ENCODE results near the gene C19orf73.
A peak's percentile ranks its signal among the peaks of the same experiment; 100 is the strongest.

Gene C19orf73

DNA sequence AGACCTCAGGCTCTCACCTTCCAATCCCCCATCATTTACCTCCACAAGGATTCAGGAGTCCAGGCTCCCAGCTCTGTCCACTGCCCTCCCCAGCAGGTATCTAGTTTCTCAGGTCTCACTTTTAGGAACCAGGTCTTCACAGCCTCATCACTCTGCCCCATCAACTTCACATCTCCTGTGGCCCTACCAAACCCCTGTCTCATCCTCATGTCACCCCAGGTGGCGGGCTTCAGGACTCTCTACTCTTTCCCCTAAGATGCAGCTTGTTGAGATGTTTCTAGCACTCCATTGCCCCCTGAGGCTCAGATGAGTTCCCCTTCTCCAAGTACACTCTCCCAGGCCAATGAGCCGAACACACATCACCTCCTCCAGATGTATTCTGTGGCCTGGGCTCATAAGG, 1.9 kb upstream of the C19orf73 start:
- DNase-seq, result no peak

DNA sequence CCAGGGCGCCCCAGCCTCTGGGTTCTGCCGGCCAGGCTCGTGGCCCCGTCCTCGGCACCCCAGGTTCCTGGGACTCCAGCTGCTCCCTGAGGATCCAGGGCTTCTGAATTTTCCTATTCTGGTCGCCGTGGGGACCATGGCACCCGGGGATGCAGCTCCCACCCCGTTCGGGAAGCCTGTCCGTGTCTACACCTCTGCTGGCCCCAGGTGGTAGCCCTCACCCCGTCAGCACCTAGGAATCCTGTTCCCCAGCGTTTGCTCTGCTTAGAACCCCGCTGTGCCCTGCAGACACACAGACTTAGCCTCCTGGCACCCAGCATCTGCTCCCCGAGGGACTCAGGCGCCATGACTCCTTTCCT, 1.4 kb upstream of the C19orf73 start:
- no peak for DNase-seq

DNA sequence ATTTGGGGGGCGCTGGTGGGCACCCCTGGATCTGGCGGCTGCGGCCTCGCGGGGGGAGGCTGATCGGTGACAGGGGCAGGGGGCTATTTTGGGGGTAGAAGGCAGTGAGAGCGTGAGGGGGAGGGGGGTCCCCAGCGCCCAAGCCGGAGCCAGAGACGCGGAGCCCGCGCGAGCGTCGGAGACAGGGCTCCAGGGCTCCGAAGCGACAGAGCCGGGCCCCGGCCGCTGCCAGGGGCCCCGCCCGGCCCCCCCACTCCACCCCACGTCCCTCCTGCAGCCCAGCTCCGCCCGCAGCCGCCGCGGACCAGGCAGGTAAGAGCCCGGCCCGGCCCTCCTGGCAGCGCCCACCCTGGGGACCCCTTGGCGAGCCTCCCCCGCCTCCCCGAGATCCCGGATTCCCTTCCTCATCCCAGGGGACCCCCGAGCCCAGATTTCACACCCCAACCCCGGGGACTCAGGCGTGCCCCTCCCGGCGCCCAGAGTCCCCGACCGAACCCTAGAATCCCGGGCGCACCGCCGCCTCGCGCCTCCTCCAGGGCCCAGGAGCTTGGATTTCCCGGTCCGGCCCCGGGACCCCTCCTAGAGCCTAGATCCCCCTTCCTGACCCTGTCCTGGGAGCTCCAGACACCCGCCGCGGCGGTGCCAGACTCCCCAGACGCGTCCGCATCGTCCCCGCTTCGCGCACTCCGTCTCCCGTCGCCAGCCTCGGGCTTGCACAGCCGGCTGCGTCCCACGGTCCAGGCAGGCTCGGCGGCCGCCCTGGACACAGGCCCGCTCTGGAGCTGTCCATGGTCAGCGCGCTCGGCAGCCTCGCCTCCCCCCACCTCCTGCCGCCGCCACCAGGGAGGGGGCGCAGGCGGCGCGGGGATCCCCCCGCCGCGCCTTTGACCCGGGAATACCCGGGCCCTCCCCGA, 725 bp upstream of the C19orf73 start, which contains the start of gene PPFIA3:
Gene PPFIA3, plus strand, starts transcription at position 134 of the 914 bp plus-strand sequence. CDS start 8,330 bp downstream, outside the sequence.
- DNase-seq, result no peak

DNA sequence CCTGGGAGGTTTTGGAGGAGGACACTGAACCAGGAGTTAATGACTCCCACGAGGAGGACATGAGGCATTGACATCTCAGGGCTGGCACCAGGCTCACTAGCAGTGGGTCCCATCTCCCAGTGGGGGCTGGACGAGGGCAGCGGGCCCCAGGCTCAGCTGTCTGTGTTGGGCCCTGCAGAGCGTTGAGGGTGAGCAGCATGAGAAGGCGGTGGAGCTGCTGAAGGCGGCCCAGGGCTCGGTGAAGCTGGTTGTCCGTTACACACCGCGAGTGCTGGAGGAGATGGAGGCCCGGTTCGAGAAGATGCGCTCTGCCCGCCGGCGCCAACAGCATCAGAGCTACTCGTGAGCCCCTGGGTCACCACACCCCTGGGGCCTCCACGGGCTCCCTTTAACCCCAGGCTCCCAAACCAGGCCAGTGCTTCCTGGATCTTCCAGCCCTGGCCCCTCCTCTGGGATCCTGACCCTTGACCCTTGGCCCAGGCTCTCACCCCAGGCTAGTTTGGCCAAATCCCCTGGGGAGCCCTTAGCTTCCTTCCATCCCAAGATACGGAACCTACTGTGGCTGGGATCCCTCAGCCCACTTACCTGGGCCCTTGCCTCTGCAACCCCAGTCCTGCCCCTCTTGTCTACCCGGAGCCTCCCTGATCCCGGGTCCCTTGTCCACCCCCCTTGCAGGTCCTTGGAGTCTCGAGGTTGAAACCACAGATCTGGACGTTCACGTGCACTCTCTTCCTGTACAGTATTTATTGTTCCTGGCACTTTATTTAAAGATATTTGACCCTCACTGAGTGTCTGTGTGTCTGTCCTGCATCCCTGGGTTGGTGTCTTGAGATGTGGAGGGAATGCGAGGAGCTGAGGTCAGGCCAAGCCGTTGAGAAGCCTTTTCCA, 1.0 kb downstream of the C19orf73 start:
- no peak for DNase-seq

DNA sequence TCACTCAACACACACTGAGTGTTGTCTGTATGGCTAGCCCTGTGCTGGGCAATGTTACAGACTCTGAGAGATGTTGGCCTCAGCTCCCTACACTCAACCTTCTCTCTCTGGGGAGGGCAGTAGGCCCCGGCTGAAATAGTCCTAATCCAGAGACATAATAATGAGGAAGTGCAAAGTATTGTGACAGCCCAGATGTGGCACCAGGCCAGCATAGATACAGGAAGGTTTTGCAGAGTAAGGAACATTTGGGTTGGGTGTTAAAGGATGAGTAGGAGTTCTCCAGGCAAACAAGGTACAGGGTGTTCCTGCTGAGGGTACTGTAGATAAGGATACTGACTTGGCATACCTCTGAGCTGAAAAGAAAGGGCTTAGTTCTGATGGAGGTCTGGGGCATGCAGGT, 2.4 kb downstream of the C19orf73 start:
- DNase-seq, result no peak

GRCh38 chr19:49114630-49115363, 4.1 kb downstream of the C19orf73 start:
- peak; percentile 55 for DNase-seq

- peak; percentile 90 for DNase-seq
Measured at GRCh38 chr19:49113762-49114629, 4.9 kb downstream of the C19orf73 start, which contains the start of gene LIN7B. Gene LIN7B, plus strand, starts transcription at chr19:49114370. Its CDS starts 35 bp downstream, at chr19:49114405.

- no peak for DNase-seq
Measured at GRCh38 chr19:49111218-49111998, 7.5 kb downstream of the C19orf73 start.

DNA sequence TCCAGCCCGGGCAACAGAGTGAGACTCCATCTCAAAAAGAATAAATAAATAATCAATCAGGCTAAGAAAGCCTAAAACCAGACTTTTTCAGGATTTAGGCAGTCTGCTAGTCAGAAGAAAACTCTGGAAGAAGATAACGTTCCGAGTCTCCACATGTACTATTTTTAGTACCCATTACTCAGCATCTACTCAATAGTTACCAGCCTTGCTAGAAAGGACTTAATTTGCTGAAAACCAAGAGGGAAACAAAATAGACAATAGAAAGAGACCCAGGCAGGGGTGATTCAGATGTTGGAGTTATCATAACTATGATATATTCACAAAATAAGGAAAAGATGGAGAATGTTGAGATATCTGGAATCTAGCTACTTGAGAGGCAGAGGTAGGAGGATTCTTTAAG, 8.4 kb downstream of the C19orf73 start:
- DNase-seq, result no peak

GRCh38 chr19:49109569-49110233, 9.2 kb downstream of the C19orf73 start:
- no peak for DNase-seq

DNA sequence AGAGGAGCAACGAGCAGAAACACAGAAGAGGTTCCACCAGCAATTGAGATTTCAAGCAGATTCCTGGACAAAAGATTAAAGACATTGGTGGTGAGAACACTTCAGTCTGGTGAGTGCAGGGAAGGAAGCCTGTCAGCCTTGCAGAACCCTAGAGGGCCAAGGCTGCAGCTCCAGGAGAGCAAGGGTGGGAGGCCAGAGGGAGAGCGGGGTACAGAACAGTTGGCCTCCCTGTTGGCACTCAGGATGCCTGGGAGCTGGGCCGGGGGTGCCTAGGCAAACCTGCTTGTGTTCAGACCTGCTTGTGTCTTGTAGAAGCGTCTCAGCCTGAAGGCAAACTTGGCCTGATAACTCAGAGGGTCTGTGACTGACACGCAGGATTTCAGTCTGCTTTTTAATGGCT, 9.9 kb downstream of the C19orf73 start:
- DNase-seq, result no peak

DNA sequence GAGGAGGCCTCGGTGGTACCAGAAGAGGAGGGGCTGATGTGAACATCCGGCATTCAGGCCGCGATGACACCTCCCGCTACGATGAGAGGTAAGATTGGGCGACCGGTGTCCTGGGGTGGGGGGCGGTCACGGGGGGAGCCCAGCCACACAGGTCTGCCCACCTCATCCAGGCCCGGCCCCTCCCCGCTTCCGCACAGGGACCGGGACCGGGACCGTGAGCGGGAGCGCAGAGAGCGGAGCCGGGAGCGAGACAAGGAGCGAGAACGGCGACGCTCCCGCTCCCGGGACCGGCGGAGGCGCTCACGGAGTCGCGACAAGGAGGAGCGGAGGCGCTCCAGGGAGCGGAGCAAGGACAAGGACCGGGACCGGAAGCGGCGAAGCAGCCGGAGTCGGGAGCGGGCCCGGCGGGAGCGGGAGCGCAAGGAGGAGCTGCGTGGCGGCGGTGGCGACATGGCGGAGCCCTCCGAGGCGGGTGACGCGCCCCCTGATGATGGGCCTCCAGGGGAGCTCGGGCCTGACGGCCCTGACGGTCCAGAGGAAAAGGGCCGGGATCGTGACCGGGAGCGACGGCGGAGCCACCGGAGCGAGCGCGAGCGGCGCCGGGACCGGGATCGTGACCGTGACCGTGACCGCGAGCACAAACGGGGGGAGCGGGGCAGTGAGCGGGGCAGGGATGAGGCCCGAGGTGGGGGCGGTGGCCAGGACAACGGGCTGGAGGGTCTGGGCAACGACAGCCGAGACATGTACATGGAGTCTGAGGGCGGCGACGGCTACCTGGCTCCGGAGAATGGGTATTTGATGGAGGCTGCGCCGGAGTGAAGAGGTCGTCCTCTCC, 11.1 kb downstream of the C19orf73 start:
- DNase-seq, result no peak

DNA sequence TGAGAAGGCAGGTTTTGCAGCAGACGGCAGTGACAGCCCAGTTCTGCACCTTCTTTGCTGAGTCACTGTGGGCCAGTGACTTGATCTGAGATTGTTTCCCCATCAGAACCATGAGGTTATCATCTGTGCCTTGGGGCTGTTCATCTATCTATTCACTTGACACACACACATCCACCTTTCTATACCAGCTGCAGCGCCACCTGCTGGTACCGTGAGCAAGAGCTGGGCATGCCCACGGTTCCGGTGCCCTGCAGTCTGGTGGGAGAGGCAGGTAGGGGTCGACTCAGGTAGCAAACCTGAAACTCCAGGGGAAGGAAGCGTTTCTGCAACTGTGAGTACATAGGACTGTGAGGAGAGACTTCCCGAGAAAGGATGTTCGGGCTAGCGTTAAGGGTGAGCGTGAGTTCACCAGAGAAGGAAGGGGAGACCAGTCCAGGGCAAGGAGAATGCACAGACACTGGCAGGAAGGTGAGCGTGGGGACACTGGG, 12.3 kb downstream of the C19orf73 start:
- no peak for DNase-seq

- DNase-seq, result no peak
Measured at GRCh38 chr19:49104229-49104864, 14.6 kb downstream of the C19orf73 start.

DNA sequence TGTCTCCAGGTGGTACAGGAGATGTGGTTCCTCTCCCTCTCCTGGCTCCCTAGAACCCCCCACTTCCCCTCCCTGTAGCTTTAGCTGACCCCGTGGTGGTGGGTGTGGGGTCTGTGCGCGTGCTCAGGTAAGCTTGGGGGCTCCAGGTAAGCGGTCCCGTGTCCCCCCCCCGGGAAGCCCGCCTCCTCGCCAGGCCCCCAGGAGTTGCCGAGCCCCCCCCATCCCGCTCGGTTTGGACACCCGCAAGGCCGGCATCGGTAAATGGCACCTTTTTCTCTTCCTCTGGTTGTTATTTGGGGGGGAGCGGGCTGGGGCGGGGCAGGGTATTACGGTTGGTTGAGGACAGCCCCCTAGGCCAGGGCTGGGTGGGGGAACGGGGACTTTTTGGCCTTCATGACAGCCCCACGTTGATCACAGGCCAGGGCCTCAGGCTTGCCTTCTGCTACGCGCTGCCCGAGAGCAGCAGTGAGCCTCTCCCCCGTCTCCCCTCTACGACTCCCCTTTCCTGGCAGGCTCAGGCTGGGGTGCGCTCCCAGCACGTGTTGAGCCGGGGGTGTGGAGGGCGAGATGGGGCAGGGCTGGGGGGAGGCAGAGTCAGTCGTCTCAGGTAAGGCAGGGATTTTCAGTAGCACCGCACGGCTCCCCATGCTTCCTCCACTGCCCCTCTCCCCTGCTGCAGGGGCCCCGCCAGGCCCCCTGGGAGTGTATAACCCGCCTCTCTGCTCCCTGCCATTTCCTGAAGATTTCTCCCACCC, 15.4 kb downstream of the C19orf73 start:
- DNase-seq, result no peak

DNA sequence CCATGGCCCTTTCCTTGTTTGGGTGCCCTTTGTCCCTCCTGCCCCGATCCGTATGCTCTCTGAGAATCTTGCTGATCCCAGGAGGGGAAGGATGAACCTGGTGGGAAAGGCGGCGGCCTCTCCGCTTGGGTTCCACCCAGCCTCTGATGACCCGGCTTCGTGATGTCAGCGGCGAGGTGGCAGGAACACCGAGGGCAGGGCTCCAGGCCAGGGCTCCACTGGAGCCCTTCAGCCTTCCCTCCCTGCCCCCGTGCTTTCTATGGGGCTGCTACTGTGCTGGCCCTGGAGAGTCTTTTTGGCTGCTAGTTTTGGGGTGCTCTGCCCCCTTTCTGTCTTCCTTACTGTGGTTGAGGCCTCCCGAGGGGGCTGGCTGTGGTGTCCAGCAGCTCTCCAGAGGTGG, 16.6 kb downstream of the C19orf73 start:
- DNase-seq, result no peak

GRCh38 chr19:49101160-49101559, 17.8 kb downstream of the C19orf73 start:
- DNase-seq, result no peak

GRCh38 chr19:49098795-49099194, 20.1 kb downstream of the C19orf73 start:
- DNase-seq, result no peak

Measured in 8988T (cell line).